ENCODE data around the gene XYLT1.
"Not testable (repeated sequence)": the region's sequence is repeated elsewhere in the genome, so short reads cannot be mapped to it uniquely, and the experiment has no call there.

XYLT1 gene

DNA sequence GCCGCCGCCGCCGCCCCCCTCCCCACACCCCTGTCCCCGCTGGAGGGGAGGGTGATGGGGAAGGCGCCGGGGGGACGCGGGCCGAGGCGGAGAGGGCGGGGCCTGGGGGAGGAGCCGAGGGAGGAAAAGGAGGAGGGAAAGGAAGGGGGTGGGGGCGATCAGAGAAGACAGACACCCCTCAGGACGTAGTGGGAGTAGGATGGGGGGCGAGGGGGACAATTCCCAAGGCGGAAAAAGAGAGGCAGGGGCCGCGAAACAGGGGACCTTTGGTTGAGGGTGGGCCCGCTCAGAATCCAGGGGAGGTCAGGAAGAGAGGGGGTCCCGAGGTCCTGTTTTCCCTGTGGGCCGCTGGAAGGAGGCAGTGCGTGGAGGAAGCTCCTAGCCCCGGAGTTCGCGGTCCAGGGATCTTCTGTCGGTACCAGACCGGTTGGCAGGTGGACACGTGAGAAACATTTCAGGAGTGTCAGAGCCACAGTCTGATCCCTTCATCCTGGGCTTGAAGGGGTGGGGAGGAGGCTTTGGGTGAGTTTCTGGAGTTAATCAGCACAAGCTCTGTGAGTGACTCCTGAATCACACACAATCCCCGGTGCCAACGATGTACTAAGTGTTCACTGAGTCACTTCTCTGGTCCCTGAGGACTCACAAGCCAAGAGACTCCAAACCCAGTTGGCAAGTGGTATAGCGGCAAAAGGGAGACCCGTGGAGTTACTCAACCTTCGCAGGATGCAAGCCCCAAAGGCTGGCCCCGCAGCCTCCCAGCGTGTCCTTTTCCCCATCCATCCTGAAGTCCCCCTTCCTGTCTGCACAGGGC lies at the start of gene XYLT1:
Gene XYLT1 (minus strand): TSS at position 53 of the 811 bp plus-strand sequence. CDS start 164 bp downstream, outside the sequence.
- peak; percentile 39 for DNase-seq

DNA sequence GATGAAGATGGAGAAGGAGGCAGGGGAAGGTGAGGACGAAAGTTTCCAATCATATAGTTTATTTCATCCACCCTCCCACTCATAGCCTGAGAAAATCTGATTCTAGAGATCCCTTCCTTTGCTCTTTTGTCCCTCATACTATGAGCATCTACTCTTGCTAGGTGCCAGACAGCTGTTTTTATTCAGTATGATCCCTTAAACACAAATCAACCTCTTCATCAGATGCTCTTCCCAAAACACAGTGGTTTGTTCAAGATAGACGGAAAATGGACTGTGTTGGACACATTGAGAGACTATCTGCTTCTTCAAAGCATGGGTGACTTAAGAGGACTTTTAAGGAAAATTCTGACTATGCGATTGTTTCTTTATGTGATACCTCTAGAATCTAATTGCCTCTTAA lies 49.4 kb upstream of the XYLT1 start:
- no peak for DNase-seq

- no peak for DNase-seq
These were observed 48.6 kb upstream of the XYLT1 start for GRCh38 chr16:17519101-17519955.

DNA sequence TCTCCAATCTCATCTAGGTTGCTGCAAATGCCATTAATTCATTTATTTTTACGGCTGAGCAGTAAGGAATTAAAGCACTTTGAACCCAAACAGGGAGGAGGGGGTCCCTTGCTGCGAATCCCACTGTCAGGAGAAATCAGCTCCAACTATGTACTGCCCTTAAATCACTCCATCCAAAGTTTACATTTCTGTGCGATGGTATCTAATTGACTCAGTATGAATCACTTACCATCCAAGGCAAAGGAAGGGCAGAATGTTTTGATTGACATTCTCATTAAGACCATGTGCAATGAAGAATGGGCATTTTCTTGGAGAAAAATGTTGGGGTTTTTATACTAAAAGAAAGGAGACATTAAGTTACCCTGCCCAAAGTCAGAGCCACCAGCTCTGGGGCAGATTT lies 47.7 kb upstream of the XYLT1 start:
- no peak for DNase-seq

DNA sequence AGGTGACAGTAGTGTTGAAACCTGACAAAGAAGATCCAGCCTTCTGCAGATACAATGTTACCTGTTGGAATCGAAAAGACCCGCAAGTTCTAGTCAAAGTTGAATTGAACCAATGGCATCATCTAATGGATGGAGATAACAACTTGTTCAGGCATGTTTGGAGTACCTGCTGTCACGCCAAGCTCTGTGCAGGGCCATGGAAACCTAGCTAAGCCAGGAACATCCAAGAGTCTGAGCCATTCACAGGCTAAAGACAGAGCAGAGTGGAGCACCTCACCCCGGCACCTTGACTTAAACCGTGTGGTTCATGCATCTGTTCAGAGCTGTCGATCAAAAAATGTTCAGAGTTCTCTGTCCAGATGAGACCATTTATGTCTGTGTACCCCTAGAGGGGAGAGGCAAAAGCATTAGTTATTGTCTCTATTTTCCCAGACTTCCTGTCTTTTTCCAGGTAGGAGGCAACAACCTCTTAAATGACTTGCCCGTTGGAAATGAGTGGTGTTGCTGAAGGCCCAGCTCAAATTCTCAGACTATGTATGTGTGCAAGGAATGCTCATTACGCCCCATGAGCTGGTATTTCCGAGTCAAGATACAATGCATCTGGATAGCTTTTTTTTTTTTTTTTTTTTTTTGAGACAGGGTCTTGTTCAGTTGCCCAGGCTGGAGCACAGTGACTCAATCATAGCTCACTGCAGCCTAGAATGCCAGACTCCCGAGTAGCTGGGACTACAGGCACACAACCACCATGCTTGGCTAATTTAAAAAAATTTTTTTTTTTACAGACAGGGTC lies 44.9 kb upstream of the XYLT1 start:
- no peak for DNase-seq

GRCh38 chr16:17512636-17513220 lies 42.0 kb upstream of the XYLT1 start:
- no peak for DNase-seq

GRCh38 chr16:17511340-17511739 lies 40.6 kb upstream of the XYLT1 start:
- no peak for DNase-seq

- no peak for DNase-seq
These were observed 39.8 kb upstream of the XYLT1 start for GRCh38 chr16:17510567-17510966.

DNA sequence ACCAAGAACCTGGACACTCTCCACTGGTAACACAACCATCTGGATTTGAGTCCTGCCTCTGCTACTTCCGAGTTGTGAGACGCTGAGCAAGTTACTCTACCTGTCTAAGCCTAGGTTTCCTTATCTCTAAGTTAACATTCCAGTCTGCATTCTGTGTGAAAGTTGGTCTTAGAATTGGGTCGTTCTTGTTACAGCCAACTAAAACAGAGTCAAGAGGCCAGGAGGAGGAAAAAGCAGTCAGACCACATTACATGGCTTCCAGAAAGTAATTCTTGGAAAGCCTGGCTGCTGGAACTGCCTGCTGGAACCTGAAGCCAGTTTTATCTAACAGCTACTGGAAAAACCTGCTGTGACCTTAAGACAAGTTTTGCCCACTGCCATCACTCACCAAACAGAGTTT lies 38.4 kb upstream of the XYLT1 start:
- DNase-seq: no peak

DNA sequence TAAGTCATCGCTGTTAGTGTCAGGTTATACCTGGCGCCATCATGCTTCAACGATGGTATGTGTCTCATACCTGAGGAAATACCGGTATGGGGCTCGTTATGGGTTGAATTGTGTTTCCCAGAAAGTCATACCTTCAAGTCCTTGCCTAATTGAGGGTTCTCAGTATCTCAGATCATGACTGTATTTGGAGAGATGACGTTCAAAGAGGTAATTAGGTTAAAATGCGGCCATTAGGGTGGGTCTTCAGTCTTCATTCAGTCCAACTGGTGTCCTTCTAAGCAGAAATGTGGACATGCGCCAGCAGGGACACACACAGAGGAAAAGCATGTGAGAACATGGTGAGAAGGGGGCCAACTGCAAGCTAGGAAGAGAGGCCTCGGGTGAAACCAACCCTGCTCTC lies 37.5 kb upstream of the XYLT1 start:
- no peak for DNase-seq

GRCh38 chr16:17507516-17507915 lies 36.8 kb upstream of the XYLT1 start:
- not testable (repeated sequence) for DNase-seq

DNA sequence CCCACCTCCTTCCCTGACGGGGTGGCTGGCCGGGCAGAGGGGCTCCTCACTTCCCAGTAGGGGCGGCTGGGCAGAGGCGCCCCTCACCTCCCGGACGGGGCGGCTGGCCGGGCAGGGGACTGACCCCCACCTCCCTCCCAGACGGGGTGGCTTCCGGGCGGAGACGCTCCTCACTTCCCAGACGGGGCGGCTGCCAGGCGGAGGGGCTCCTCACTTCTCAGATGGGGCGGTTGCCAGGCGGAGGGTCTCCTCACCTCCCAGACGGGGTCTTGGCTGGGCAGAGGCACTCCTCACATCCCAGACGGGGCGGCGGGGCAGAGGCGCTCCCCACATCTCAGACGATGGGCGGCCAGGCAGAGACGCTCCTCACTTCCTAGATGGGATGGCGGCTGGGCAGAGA lies 35.1 kb upstream of the XYLT1 start:
- DNase-seq: not testable (repeated sequence)

DNA sequence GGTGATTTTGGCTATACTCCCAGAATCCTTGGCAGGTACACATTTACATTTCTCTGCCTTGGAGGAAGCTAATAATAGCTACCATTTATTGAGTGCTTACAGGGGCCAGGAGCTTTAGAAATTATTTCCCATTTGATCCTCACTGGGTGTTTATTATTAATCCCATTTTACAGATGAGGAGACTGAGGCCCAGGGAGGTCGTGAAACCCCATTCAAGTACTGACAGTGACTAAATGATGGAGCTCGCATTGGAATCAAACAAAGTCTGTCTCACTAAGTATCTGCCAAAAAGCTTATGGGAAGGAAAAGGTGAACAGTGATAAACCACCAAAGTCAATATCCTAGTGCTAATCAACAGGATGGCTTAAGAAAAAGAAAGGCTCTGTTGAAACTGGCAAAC lies 33.3 kb upstream of the XYLT1 start:
- DNase-seq: no peak

- DNase-seq: no peak
These were observed 32.6 kb upstream of the XYLT1 start for GRCh38 chr16:17503331-17503730.

DNA sequence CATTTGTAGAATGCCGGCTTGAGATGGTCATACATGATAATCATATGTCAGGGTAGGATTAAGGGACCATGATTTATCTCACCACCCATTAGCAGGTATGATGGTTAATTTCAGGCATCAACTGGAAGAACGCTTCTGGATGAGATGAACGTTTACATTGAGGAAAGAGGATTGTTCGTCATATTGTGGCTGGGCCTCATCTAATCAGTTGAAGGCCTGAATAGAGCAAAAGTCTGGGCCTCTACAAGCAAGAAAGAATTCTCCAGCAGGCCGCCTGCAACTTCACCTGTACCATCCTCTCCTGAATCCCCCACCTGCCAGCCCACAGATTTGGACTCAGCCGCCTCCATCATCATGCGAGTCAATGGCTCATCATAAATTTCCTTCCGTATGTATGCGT lies 30.6 kb upstream of the XYLT1 start:
- DNase-seq: no peak

DNA sequence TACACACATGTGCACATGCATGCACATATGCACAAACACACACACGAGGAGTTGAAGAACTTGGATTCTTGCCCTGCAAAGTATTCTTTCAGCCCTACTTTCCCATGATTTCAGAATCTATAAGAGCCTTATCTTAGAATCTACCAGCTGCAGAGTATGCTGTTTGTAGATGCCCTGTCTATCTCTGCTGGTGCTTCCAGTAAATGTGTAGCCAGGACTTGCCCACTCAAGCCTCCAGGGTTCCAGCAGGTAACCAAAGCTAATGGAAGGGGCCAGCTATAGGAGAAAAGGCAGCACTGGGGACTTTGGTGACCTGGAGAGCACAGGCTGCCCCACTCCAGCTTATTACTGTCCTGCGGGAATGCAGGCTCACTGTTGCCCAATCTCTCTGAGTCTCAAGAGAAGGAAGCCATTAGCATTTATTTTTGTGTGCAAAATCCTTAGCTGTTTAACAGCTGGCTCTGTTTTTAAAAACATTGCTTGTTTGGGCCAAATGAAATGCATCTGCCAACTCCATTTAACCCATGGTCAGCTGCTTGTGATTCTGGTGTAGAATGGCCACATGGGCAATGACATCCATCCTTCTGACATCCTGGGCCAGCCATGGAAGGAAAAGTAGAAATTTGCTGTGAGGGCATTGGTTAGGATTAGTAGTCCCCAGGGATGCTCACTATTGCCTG lies 28.6 kb upstream of the XYLT1 start:
- no peak for DNase-seq

GRCh38 chr16:17497648-17498047 lies 26.9 kb upstream of the XYLT1 start:
- no peak for DNase-seq

DNA sequence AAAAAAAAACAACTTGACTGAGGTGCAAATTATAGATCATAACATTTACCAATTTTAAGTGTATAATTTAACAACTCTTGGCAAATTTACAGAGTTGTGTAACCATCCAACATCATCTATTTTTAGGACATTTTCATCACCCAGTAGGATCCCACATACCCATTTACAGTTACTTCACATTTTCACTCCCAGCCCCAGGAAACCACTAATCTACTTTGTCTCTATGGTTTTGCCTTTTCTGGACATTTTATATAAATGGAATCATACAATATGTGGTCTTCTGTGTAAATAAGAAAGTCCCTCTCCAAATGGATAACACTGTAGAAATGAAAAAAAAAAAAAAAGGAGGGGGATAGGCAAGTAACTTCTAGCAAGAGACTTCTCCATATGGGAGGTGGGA lies 26.1 kb upstream of the XYLT1 start:
- DNase-seq: no peak

GRCh38 chr16:17493012-17493411 lies 22.3 kb upstream of the XYLT1 start:
- DNase-seq: no peak

GRCh38 chr16:17491140-17491662 lies 20.4 kb upstream of the XYLT1 start:
- no peak for DNase-seq

GRCh38 chr16:17488506-17488905 lies 17.7 kb upstream of the XYLT1 start:
- no peak for DNase-seq

DNA sequence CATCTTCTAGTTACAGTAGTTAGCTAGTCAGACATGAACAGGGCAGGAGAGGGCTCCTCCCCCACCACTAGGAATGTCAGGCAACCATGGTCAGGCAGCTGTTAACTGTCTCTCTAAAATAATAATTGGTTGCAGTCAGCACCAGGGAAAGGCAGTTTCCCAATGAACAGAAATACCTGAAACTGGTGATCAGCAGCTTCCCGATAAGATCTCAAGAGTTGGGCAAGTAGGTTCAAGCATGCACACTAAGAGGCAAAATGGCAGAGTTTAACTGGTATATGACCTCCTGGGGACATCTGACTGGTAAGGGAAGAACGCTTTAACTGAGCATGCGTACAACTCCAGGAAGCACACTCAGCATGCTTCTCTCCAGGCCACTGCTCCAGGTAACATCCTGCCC lies 12.6 kb upstream of the XYLT1 start:
- DNase-seq: no peak
